Mammary epithelial cell (primary cell): ENCODE results near the gene GHRHR.

Experiments used
- EZH2 ChIP-seq: IDR thresholded peaks from 2 replicates; pipeline ENCODE4 v1.6.1; 2012; ENCODE audit warnings: low read length, inconsistent platforms, borderline replicate concordance
- TF ChIP-seq, protein P1 (sequence below), 2 donors: IDR thresholded peaks in 1 of 2; conservative IDR thresholded peaks in 1 of 2; 2 replicates each; pipeline ENCODE4 v1.5.1; 2011 to 2012; ENCODE audit warnings: inconsistent platforms in 2 of 2, low read length in 2 of 2, mild to moderate bottlenecking in 2 of 2, control low read depth in 1 of 2, low read depth in 1 of 2; ENCODE audit not compliant: insufficient read depth in 1 of 2; ENCODE audit errors: extremely low read depth in 1 of 2

DNA sequence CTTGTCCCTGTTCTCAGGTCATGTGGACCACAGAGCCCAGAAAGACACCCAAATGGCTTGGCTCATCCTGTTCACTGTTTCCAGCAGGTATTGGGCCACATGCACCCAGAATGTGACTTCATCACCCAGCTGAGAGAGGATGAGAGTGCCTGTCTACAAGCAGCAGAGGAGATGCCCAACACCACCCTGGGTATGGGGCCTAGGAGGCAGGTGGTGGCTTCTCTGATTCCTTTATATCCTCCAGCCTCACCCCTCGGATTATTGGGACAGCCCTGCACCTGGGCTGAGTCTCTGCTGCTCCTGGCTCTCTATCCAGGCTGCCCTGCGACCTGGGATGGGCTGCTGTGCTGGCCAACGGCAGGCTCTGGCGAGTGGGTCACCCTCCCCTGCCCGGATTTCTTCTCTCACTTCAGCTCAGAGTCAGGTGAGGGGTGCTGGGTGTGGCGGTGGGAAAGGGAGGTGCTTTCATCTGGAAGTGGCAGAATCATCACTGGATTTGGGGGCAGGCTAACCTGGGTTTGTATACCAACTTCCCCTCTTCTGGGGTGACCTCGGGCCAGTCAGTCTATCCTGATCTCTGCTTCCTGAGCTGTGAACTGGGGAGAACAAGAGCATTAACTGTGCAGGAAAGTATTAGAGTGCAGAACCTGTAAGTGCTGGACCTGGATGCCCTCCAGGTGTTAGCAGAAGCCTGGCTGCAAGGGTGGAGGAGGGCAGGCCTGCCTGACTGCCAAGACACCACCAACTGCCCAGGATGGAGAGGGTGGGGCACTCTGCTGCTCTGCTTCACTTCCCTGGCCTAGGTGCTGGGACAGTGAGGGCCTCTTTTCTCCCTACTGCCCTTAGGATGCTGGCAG lies 5.2 kb downstream of the GHRHR start:
- TF ChIP-seq, protein P1, sequence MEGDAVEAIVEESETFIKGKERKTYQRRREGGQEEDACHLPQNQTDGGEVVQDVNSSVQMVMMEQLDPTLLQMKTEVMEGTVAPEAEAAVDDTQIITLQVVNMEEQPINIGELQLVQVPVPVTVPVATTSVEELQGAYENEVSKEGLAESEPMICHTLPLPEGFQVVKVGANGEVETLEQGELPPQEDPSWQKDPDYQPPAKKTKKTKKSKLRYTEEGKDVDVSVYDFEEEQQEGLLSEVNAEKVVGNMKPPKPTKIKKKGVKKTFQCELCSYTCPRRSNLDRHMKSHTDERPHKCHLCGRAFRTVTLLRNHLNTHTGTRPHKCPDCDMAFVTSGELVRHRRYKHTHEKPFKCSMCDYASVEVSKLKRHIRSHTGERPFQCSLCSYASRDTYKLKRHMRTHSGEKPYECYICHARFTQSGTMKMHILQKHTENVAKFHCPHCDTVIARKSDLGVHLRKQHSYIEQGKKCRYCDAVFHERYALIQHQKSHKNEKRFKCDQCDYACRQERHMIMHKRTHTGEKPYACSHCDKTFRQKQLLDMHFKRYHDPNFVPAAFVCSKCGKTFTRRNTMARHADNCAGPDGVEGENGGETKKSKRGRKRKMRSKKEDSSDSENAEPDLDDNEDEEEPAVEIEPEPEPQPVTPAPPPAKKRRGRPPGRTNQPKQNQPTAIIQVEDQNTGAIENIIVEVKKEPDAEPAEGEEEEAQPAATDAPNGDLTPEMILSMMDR (conservative IDR thresholded peaks at IDR 0.05 in 1 of 2, IDR thresholded peaks at IDR 0.05 in 1 of 2; ENCODE audit: extremely low read depth in 1 of 2, insufficient read depth in 1 of 2, low read depth in 1 of 2, low read length in 2 of 2) = no peak
- no peak for TF ChIP-seq EZH2
